ENCODE results near the gene PFN3.
A peak's percentile ranks its signal among the peaks of the same experiment; 100 is the strongest.

GRCh38 chr5:177402271-177403043 lies 2.0 kb upstream of the PFN3 start:
- TF ChIP-seq CTCF (IDR thresholded peaks at IDR 0.05 in 8 of 11, conservative IDR thresholded peaks at IDR 0.05 in 3 of 11) (peak in 9 of 11 experiments; percentile 4 to 55 (median 27)), POLR2A (IDR thresholded peaks at IDR 0.05) (no peak), POLR2AphosphoS5 (IDR thresholded peaks at IDR 0.05) (peak in 2 of 3 donors; percentile 55 to 61)

Measured in spleen (tissue), 7 donors.